ENCODE measurements around the gene SPIN2B.
"Not testable (repeated sequence)": the region's sequence is repeated elsewhere in the genome, so short reads cannot be mapped to it uniquely, and the experiment has no call there.

The SPIN2B gene

GRCh38 chrX:57120619-57121161, 658 bp downstream of the SPIN2B start:
- H3K9me3 ChIP-seq; H3K27me3 ChIP-seq (ENCODE audit: low read depth); in situ Hi-C loops (cut with MboI; ENCODE audit: low sequenced_read_pairs); DNase-seq (ENCODE audit: low spot score in 2 of 2); H3K4me1 ChIP-seq: not testable (repeated sequence)
- H3K36me3 ChIP-seq (replicated peaks) = peaks cover 15% of the 10 kb centered on the region
- H3K4me3 ChIP-seq = peak overlapping the region; percentile 66

GRCh38 chrX:57119416-57119815, 1.9 kb downstream of the SPIN2B start:
- Histone ChIP-seq H3K4me1 (no peaks in the 10 kb centered on the region), H3K36me3 (replicated peaks) (peaks cover 15% of the 10 kb centered on the region), H3K9me3 (no peaks in the 10 kb centered on the region), H3K4me3 (no peak overlapping the region), H3K27me3 (ENCODE audit: low read depth) (no peaks in the 10 kb centered on the region)
- no peak for DNase-seq (ENCODE audit: low spot score in 2 of 2)
- in situ Hi-C loops (cut with MboI; ENCODE audit: low sequenced_read_pairs) = no loop called here

GRCh38 chrX:57117566-57117965, 3.8 kb downstream of the SPIN2B start:
- in situ Hi-C loops (cut with MboI; ENCODE audit: low sequenced_read_pairs) = not testable (repeated sequence)

GRCh38 chrX:57104921-57105398, 16.4 kb downstream of the SPIN2B start:
- no peaks in the 10 kb centered on the region for H3K27me3 ChIP-seq (ENCODE audit: low read depth)
- no peak overlapping the region for H3K4me3 ChIP-seq
- DNase-seq (ENCODE audit: low spot score in 2 of 2) = no peak
- in situ Hi-C loops (cut with MboI; ENCODE audit: low sequenced_read_pairs) = no loop called here
- peaks cover 3% of the 10 kb centered on the region; the same call in 1 of the 2 replicates for H3K36me3 ChIP-seq (replicated peaks)
- no peaks in the 10 kb centered on the region for H3K9me3 ChIP-seq
- peaks cover 4% of the 10 kb centered on the region for H3K4me1 ChIP-seq

More at GRCh38 chrX:57117566-57117965, 3.8 kb downstream of the SPIN2B start:
- H3K9me3 ChIP-seq; H3K27me3 ChIP-seq (ENCODE audit: low read depth); H3K4me1 ChIP-seq; DNase-seq (ENCODE audit: low spot score in 2 of 2); H3K4me3 ChIP-seq: not testable (repeated sequence)
- H3K36me3 ChIP-seq (replicated peaks) = peaks cover 20% of the 10 kb centered on the region

- Histone ChIP-seq H3K27me3 (ENCODE audit: low read depth) (no peaks in the 10 kb centered on the region), H3K4me1 (peaks cover 4% of the 10 kb centered on the region), H3K9me3 (no peaks in the 10 kb centered on the region), H3K36me3 (replicated peaks) (peaks cover 3% of the 10 kb centered on the region; the same call in 1 of the 2 replicates), H3K4me3 (no peak overlapping the region)
- DNase-seq (ENCODE audit: low spot score in 2 of 2) = no peak
- in situ Hi-C loops (cut with MboI; ENCODE audit: low sequenced_read_pairs) = no loop called here
Observed at GRCh38 chrX:57104406-57104805, 16.9 kb downstream of the SPIN2B start.

GRCh38 chrX:57103489-57103888, 17.9 kb downstream of the SPIN2B start:
- no peaks in the 10 kb centered on the region for H3K27me3 ChIP-seq (ENCODE audit: low read depth)
- in situ Hi-C loops (cut with MboI; ENCODE audit: low sequenced_read_pairs) = no loop called here
- no peak for DNase-seq (ENCODE audit: low spot score in 2 of 2)

GRCh38 chrX:57102918-57103317, 18.4 kb downstream of the SPIN2B start:
- H3K4me1 ChIP-seq; DNase-seq (ENCODE audit: low spot score in 2 of 2); H3K9me3 ChIP-seq; H3K36me3 ChIP-seq (replicated peaks); H3K27me3 ChIP-seq (ENCODE audit: low read depth); H3K4me3 ChIP-seq; in situ Hi-C loops (cut with MboI; ENCODE audit: low sequenced_read_pairs): not testable (repeated sequence)

More at GRCh38 chrX:57103489-57103888, 17.9 kb downstream of the SPIN2B start:
- no peak overlapping the region for H3K4me3 ChIP-seq
- H3K4me1 ChIP-seq = peaks cover 4% of the 10 kb centered on the region
- H3K9me3 ChIP-seq = no peaks in the 10 kb centered on the region
- 0 out of 2 replicates have a peak, but pooled peaks cover 3% of the 10 kb centered on the region for H3K36me3 ChIP-seq (replicated peaks)

GRCh38 chrX:57083143-57083542, 38.2 kb downstream of the SPIN2B start:
- in situ Hi-C loops (cut with MboI; ENCODE audit: low sequenced_read_pairs) = no loop called here
- H3K27me3 ChIP-seq (ENCODE audit: low read depth) = no peaks in the 10 kb centered on the region

GRCh38 chrX:57074458-57074857, 46.9 kb downstream of the SPIN2B start:
- DNase-seq (ENCODE audit: low spot score in 2 of 2) = no peak
- H3K4me1 ChIP-seq = no peaks in the 10 kb centered on the region
- no peaks in the 10 kb centered on the region for H3K9me3 ChIP-seq
- H3K36me3 ChIP-seq (replicated peaks) = no peaks in the 10 kb centered on the region
- no peaks in the 10 kb centered on the region for H3K27me3 ChIP-seq (ENCODE audit: low read depth)
- in situ Hi-C loops (cut with MboI; ENCODE audit: low sequenced_read_pairs) = no loop called here
- no peak overlapping the region for H3K4me3 ChIP-seq

More at GRCh38 chrX:57083143-57083542, 38.2 kb downstream of the SPIN2B start:
- H3K4me3 ChIP-seq = no peak overlapping the region
- H3K36me3 ChIP-seq (replicated peaks) = no peaks in the 10 kb centered on the region; the same call in 1 of the 2 replicates
- no peak for DNase-seq (ENCODE audit: low spot score in 2 of 2)
- no peaks in the 10 kb centered on the region for H3K4me1 ChIP-seq
- H3K9me3 ChIP-seq = no peaks in the 10 kb centered on the region

GRCh38 chrX:57070185-57070984, 51.0 kb downstream of the SPIN2B start:
- in situ Hi-C loops (cut with MboI; ENCODE audit: low sequenced_read_pairs) = no loop called here
- no peaks in the 10 kb centered on the region for H3K27me3 ChIP-seq (ENCODE audit: low read depth)
- H3K36me3 ChIP-seq (replicated peaks) = no peaks in the 10 kb centered on the region
- H3K4me1 ChIP-seq = no peaks in the 10 kb centered on the region
- H3K4me3 ChIP-seq = no peak overlapping the region
- no peak for DNase-seq (ENCODE audit: low spot score in 2 of 2)
- no peaks in the 10 kb centered on the region for H3K9me3 ChIP-seq

Data from HAP-1 (cell line).